Measurements from ENCODE around the gene ADH4.
"Not testable (repeated sequence)": the region's sequence is repeated elsewhere in the genome, so short reads cannot be mapped to it uniquely, and the experiment has no call there.

The ADH4 gene

GRCh38 chr4:99088481-99089365 is 55.4 kb downstream of the ADH4 start, which contains the start of gene ADH5:
TSS of gene ADH5 (minus strand) at chr4:99088788. CDS start at chr4:99088700, 88 bp downstream.
- peak; percentile 58 for DNase-seq (ENCODE audit: low read depth)
- peak within 1 kb of the TSS; percentile 94 for H3K4me3 ChIP-seq (ENCODE audit: low read depth, low read length)

GRCh38 chr4:99088023-99088449 is 56.1 kb downstream of the ADH4 start:
- peak; percentile 54 for DNase-seq (ENCODE audit: low read depth)
- peak overlapping the region; percentile 94 for H3K4me3 ChIP-seq (ENCODE audit: low read depth, low read length)

- no peak for DNase-seq (ENCODE audit: low read depth)
- no peak overlapping the region for H3K4me3 ChIP-seq (ENCODE audit: low read depth, low read length)
Observed at GRCh38 chr4:99084595-99084994, 59.5 kb downstream of the ADH4 start.

GRCh38 chr4:99082192-99082591 is 61.9 kb downstream of the ADH4 start:
- no peak for DNase-seq (ENCODE audit: low read depth)
- H3K4me3 ChIP-seq (ENCODE audit: low read depth, low read length): no peak overlapping the region

- not testable (repeated sequence) for H3K4me3 ChIP-seq (ENCODE audit: low read depth, low read length); DNase-seq (ENCODE audit: low read depth)
Observed at GRCh38 chr4:99080869-99081268, 63.2 kb downstream of the ADH4 start.

GRCh38 chr4:99079625-99080295 is 64.3 kb downstream of the ADH4 start:
- H3K4me3 ChIP-seq (ENCODE audit: low read depth, low read length): no peak overlapping the region
- no peak for DNase-seq (ENCODE audit: low read depth)

DNA sequence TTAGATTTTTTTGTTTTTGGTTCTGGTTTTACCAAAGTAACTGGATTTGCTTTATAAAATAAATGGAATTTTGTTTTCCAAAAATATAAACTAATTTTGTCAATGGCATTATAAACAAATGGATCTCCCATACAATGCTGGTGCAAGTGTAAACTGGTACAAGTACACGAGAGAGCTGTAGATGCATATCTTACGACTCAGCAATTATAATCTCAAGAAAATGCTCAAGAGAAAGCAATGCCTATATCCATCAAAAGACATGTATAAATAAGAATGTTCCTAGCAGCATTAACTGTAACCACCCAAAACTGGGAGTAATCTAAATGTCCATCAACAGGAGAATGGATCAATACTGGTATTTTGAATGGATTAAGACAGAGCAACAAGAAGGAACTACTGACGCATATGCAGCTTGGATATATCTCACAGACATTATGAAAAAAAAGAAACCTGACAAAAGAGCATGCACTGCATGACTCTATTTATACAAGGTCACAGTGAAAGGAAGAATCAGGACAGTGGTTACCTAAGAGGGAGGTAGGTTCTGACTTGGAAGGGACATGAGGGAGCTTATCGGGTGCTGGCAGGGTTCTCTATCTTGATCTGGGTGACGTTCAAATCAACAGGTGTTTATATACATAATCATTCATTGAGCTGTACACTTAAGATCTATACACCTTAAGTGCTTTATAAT is 65.0 kb downstream of the ADH4 start:
- DNase-seq (ENCODE audit: low read depth): no peak
- H3K4me3 ChIP-seq (ENCODE audit: low read depth, low read length): no peak overlapping the region

- DNase-seq (ENCODE audit: low read depth): no peak
- no peak overlapping the region for H3K4me3 ChIP-seq (ENCODE audit: low read depth, low read length)
Observed at GRCh38 chr4:99078336-99078735, 65.8 kb downstream of the ADH4 start.

- H3K4me3 ChIP-seq (ENCODE audit: low read depth, low read length): no peak overlapping the region
- no peak for DNase-seq (ENCODE audit: low read depth)
Observed at GRCh38 chr4:99077177-99077576, 66.9 kb downstream of the ADH4 start.

DNA sequence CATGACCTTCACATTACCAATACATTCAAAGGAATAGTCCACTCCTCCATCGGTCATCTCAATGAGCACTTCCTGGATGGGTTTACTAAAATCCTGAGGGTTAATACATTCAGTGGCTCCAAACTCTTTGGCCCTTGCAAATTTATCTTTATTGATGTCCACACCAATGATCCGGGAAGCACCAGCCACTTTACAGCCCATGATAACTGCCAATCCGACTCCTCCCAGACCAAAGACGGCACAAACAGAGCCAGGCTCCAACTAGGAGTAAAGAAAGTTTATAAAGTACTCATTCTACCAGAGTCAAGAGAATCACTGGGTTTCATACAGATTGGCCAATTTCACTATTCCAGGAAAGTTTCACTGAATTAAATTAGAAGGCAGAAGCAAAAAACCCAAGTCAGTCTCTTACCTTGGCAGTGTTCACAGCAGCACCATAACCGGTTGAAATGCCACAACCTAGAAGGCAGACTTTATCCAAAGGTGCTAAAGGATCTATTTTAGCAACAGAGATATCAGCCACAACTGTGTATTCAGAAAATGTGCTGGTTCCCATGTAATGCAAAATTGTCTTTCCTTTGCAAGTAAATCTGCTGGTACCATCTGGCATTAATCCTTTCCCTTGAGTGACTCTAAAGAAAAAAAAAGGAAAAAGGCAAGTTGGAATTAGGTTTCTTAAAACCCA is 67.7 kb downstream of the ADH4 start:
- DNase-seq (ENCODE audit: low read depth): no peak
- H3K4me3 ChIP-seq (ENCODE audit: low read depth, low read length): no peak overlapping the region

DNA sequence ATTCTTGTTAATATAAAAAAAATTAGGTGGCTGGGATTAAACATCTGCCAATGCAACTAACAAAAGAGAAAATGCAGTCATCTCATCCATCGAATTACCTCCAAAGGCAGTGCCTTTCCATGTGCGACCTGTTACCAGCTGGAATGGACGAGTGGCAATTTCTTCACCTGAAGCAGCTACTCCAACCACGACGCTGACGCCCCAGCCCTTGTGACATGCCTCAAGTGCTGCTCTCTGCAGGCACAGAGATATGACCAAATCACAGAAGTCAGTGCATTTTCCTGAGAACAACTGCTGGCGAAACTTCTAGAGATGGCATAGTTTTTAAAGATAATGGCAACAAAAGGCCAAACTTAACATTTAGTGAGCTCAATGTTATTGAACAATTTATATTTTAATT is 69.3 kb downstream of the ADH4 start:
- DNase-seq (ENCODE audit: low read depth): no peak
- H3K4me3 ChIP-seq (ENCODE audit: low read depth, low read length): no peak overlapping the region
